Measurements from ENCODE around the gene ERBIN.
"Not testable (repeated sequence)": the region's sequence is repeated elsewhere in the genome, so short reads cannot be mapped to it uniquely, and the experiment has no call there.

Gene ERBIN

GRCh38 chr5:66057239-66057638 lies 130.9 kb downstream of the ERBIN start:
- H3K27ac ChIP-seq (ENCODE audit: low read depth, low read length) = no peak overlapping the region
- no peaks in the 10 kb centered on the region for H4K20me1 ChIP-seq (ENCODE audit: control insufficient read depth, insufficient read depth, low read depth, low read length)
- H3K79me2 ChIP-seq (ENCODE audit: control insufficient read depth, low read length) = peaks cover 13% of the 10 kb centered on the region
- H3F3A ChIP-seq (ENCODE audit: control insufficient read depth, insufficient read depth) = no peaks in the 10 kb centered on the region
- H3K4me3 ChIP-seq (ENCODE audit: low read length) = no peak overlapping the region
- no peaks in the 10 kb centered on the region; the same call in 1 of the 2 replicates for H3K9me3 ChIP-seq (ENCODE audit: control insufficient read depth, insufficient read depth, low read length)
- no peaks in the 10 kb centered on the region for H3K9me2 ChIP-seq (replicated peaks; ENCODE audit: control insufficient read depth, low read length)
- no peaks in the 10 kb centered on the region for H3K27me3 ChIP-seq (ENCODE audit: control insufficient read depth, low read length)
- no peak for TF ChIP-seq CTCF (IDR thresholded peaks at IDR 0.05; ENCODE audit: low read depth, low read length, poor library complexity, severe bottlenecking)
- TF ChIP-seq EZH2phosphoT487 (IDR thresholded peaks at IDR 0.05; ENCODE audit: borderline replicate concordance, low read length) = no peak
- peaks cover 38% of the 10 kb centered on the region for H3K36me3 ChIP-seq (ENCODE audit: control insufficient read depth, low read length)
- no peak overlapping the region for H3K4me2 ChIP-seq (ENCODE audit: low read length)
- no peaks in the 10 kb centered on the region for H3K4me1 ChIP-seq (ENCODE audit: control insufficient read depth, low read length)

- not testable (repeated sequence) for H3F3A ChIP-seq (ENCODE audit: control insufficient read depth, insufficient read depth); H3K4me1 ChIP-seq (ENCODE audit: control insufficient read depth, low read length); H3K9me3 ChIP-seq (ENCODE audit: control insufficient read depth, insufficient read depth, low read length); H3K27ac ChIP-seq (ENCODE audit: low read depth, low read length); H4K20me1 ChIP-seq (ENCODE audit: control insufficient read depth, insufficient read depth, low read depth, low read length); H3K4me2 ChIP-seq (ENCODE audit: low read length); H3K27me3 ChIP-seq (ENCODE audit: control insufficient read depth, low read length); H3K4me3 ChIP-seq (ENCODE audit: low read length); H3K9me2 ChIP-seq (replicated peaks; ENCODE audit: control insufficient read depth, low read length)
- Histone ChIP-seq H3K36me3 (ENCODE audit: control insufficient read depth, low read length) (peaks cover 13% of the 10 kb centered on the region), H3K79me2 (ENCODE audit: control insufficient read depth, low read length) (peaks cover 17% of the 10 kb centered on the region)
These were observed 134.9 kb downstream of the ERBIN start for GRCh38 chr5:66061320-66061719.

- H3K4me1 ChIP-seq (ENCODE audit: control insufficient read depth, low read length); H3F3A ChIP-seq (ENCODE audit: control insufficient read depth, insufficient read depth); H3K9me3 ChIP-seq (ENCODE audit: control insufficient read depth, insufficient read depth, low read length); H3K4me3 ChIP-seq (ENCODE audit: low read length); H3K27me3 ChIP-seq (ENCODE audit: control insufficient read depth, low read length); H3K9me2 ChIP-seq (replicated peaks; ENCODE audit: control insufficient read depth, low read length); H3K27ac ChIP-seq (ENCODE audit: low read depth, low read length); H4K20me1 ChIP-seq (ENCODE audit: control insufficient read depth, insufficient read depth, low read depth, low read length); H3K4me2 ChIP-seq (ENCODE audit: low read length): not testable (repeated sequence)
- H3K79me2 ChIP-seq (ENCODE audit: control insufficient read depth, low read length) = peaks cover 13% of the 10 kb centered on the region
- peaks cover 17% of the 10 kb centered on the region for H3K36me3 ChIP-seq (ENCODE audit: control insufficient read depth, low read length)
These were observed 136.7 kb downstream of the ERBIN start for GRCh38 chr5:66063061-66063460.

- no peaks in the 10 kb centered on the region for H3K9me3 ChIP-seq (ENCODE audit: control insufficient read depth, insufficient read depth, low read length)
- H3K4me2 ChIP-seq (ENCODE audit: low read length) = no peak overlapping the region
- no peak overlapping the region for H3K27ac ChIP-seq (ENCODE audit: low read depth, low read length)
- no peaks in the 10 kb centered on the region for H4K20me1 ChIP-seq (ENCODE audit: control insufficient read depth, insufficient read depth, low read depth, low read length)
- no peaks in the 10 kb centered on the region for H3K27me3 ChIP-seq (ENCODE audit: control insufficient read depth, low read length)
- peaks cover 13% of the 10 kb centered on the region for H3K79me2 ChIP-seq (ENCODE audit: control insufficient read depth, low read length)
- H3K4me1 ChIP-seq (ENCODE audit: control insufficient read depth, low read length) = no peaks in the 10 kb centered on the region
- H3F3A ChIP-seq (ENCODE audit: control insufficient read depth, insufficient read depth) = no peaks in the 10 kb centered on the region
- H3K4me3 ChIP-seq (ENCODE audit: low read length) = no peak overlapping the region
- peaks cover 38% of the 10 kb centered on the region for H3K36me3 ChIP-seq (ENCODE audit: control insufficient read depth, low read length)
- no peaks in the 10 kb centered on the region for H3K9me2 ChIP-seq (replicated peaks; ENCODE audit: control insufficient read depth, low read length)
- TF ChIP-seq CTCF (IDR thresholded peaks at IDR 0.05; ENCODE audit: low read depth, low read length, poor library complexity, severe bottlenecking) = no peak
- no peak for TF ChIP-seq EZH2phosphoT487 (IDR thresholded peaks at IDR 0.05; ENCODE audit: borderline replicate concordance, low read length)
These were observed 140.5 kb downstream of the ERBIN start for GRCh38 chr5:66066826-66067225.
